Measurements from ENCODE around the gene S100A16. TPM values are rescaled to one million over a fixed set of nuclear protein-coding genes. Genes with fewer than 3 reads are reported as not detected.

The S100A16 gene
- polyA plus RNA-seq, 1 donor = 134 TPM

GRCh38 chr1:153651771-153652170 is 38.8 kb upstream of the S100A16 start:
- DNase-seq = no peak
- no peaks in the 10 kb centered on the region for H3K9me3 ChIP-seq (ENCODE audit: control insufficient read depth, low read depth, low read length)
- H3K4me1 ChIP-seq (ENCODE audit: control insufficient read depth, insufficient read depth, low read length) = peaks cover 16% of the 10 kb centered on the region
- no peak overlapping the region for H3K4me3 ChIP-seq (ENCODE audit: low read length)
- peaks cover 6% of the 10 kb centered on the region for H3K36me3 ChIP-seq (ENCODE audit: control insufficient read depth, insufficient read depth, low read length)
- H3K27me3 ChIP-seq (ENCODE audit: control insufficient read depth, insufficient read depth, low read length) = no peaks in the 10 kb centered on the region
- H3K27ac ChIP-seq (ENCODE audit: low read length) = no peak overlapping the region
- no CpG with 5 or more reads among the region's 1 CpG for WGBS (ENCODE audit: insufficient coverage, low lambda C conversion rate)

- Histone ChIP-seq H3K4me3 (ENCODE audit: low read length) (no peak overlapping the region), H3K4me1 (ENCODE audit: control insufficient read depth, insufficient read depth, low read length) (peaks cover 16% of the 10 kb centered on the region), H3K27me3 (ENCODE audit: control insufficient read depth, insufficient read depth, low read length) (no peaks in the 10 kb centered on the region), H3K36me3 (ENCODE audit: control insufficient read depth, insufficient read depth, low read length) (peaks cover 25% of the 10 kb centered on the region), H3K9me3 (ENCODE audit: control insufficient read depth, low read depth, low read length) (no peaks in the 10 kb centered on the region), H3K27ac (ENCODE audit: low read length) (no peak overlapping the region)
- no peak for DNase-seq
- no CpG with 5 or more reads among the region's 2 CpGs for WGBS (ENCODE audit: insufficient coverage, low lambda C conversion rate)
Observed at GRCh38 chr1:153649863-153650235, 36.9 kb upstream of the S100A16 start.

GRCh38 chr1:153649137-153649862 is 36.4 kb upstream of the S100A16 start:
- no peak overlapping the region for H3K27ac ChIP-seq (ENCODE audit: low read length)
- H3K36me3 ChIP-seq (ENCODE audit: control insufficient read depth, insufficient read depth, low read length) = peaks cover 29% of the 10 kb centered on the region
- no CpG with 5 or more reads among the region's 3 CpGs for WGBS (ENCODE audit: insufficient coverage, low lambda C conversion rate)
- H3K4me1 ChIP-seq (ENCODE audit: control insufficient read depth, insufficient read depth, low read length) = peaks cover 17% of the 10 kb centered on the region
- H3K27me3 ChIP-seq (ENCODE audit: control insufficient read depth, insufficient read depth, low read length) = no peaks in the 10 kb centered on the region
- no peak for DNase-seq
- H3K9me3 ChIP-seq (ENCODE audit: control insufficient read depth, low read depth, low read length) = no peaks in the 10 kb centered on the region
- no peak overlapping the region for H3K4me3 ChIP-seq (ENCODE audit: low read length)

- WGBS (ENCODE audit: insufficient coverage, low lambda C conversion rate) = no CpG with 5 or more reads among the region's 10 CpGs
- no peak for DNase-seq
- Histone ChIP-seq H3K9me3 (ENCODE audit: control insufficient read depth, low read depth, low read length) (no peaks in the 10 kb centered on the region), H3K4me1 (ENCODE audit: control insufficient read depth, insufficient read depth, low read length) (peaks cover 18% of the 10 kb centered on the region), H3K27ac (ENCODE audit: low read length) (no peak overlapping the region), H3K4me3 (ENCODE audit: low read length) (no peak overlapping the region), H3K36me3 (ENCODE audit: control insufficient read depth, insufficient read depth, low read length) (peaks cover 41% of the 10 kb centered on the region), H3K27me3 (ENCODE audit: control insufficient read depth, insufficient read depth, low read length) (no peaks in the 10 kb centered on the region)
Observed at GRCh38 chr1:153648000-153648643, 35.2 kb upstream of the S100A16 start.

GRCh38 chr1:153647346-153647714 is 34.4 kb upstream of the S100A16 start:
- Histone ChIP-seq H3K27ac (ENCODE audit: low read length) (no peak overlapping the region), H3K4me1 (ENCODE audit: control insufficient read depth, insufficient read depth, low read length) (peaks cover 16% of the 10 kb centered on the region), H3K4me3 (ENCODE audit: low read length) (no peak overlapping the region), H3K9me3 (ENCODE audit: control insufficient read depth, low read depth, low read length) (no peaks in the 10 kb centered on the region), H3K27me3 (ENCODE audit: control insufficient read depth, insufficient read depth, low read length) (no peaks in the 10 kb centered on the region), H3K36me3 (ENCODE audit: control insufficient read depth, insufficient read depth, low read length) (peaks cover 47% of the 10 kb centered on the region)
- no CpG with 5 or more reads among the region's 2 CpGs for WGBS (ENCODE audit: insufficient coverage, low lambda C conversion rate)
- no peak for DNase-seq

- no peak for DNase-seq
- WGBS (ENCODE audit: insufficient coverage, low lambda C conversion rate) = no CpG with 5 or more reads among the region's 5 CpGs
- peaks cover 16% of the 10 kb centered on the region for H3K4me1 ChIP-seq (ENCODE audit: control insufficient read depth, insufficient read depth, low read length)
Observed at GRCh38 chr1:153646672-153647345, 33.9 kb upstream of the S100A16 start.

GRCh38 chr1:153643816-153644215 is 30.9 kb upstream of the S100A16 start:
- no peak overlapping the region for H3K27ac ChIP-seq (ENCODE audit: low read length)
- DNase-seq = peak in 1 of 2 donors; percentile 43
- H3K4me3 ChIP-seq (ENCODE audit: low read length) = no peak overlapping the region
- H3K27me3 ChIP-seq (ENCODE audit: control insufficient read depth, insufficient read depth, low read length) = no peaks in the 10 kb centered on the region
- no peaks in the 10 kb centered on the region for H3K9me3 ChIP-seq (ENCODE audit: control insufficient read depth, low read depth, low read length)
- H3K36me3 ChIP-seq (ENCODE audit: control insufficient read depth, insufficient read depth, low read length) = peaks cover 83% of the 10 kb centered on the region
- H3K4me1 ChIP-seq (ENCODE audit: control insufficient read depth, insufficient read depth, low read length) = peaks cover 10% of the 10 kb centered on the region

More at GRCh38 chr1:153646672-153647345, 33.9 kb upstream of the S100A16 start:
- no peak overlapping the region for H3K4me3 ChIP-seq (ENCODE audit: low read length)
- no peak overlapping the region for H3K27ac ChIP-seq (ENCODE audit: low read length)
- peaks cover 53% of the 10 kb centered on the region for H3K36me3 ChIP-seq (ENCODE audit: control insufficient read depth, insufficient read depth, low read length)
- H3K27me3 ChIP-seq (ENCODE audit: control insufficient read depth, insufficient read depth, low read length) = no peaks in the 10 kb centered on the region
- no peaks in the 10 kb centered on the region for H3K9me3 ChIP-seq (ENCODE audit: control insufficient read depth, low read depth, low read length)

- H3K4me3 ChIP-seq (ENCODE audit: low read length) = no peak overlapping the region
- H3K4me1 ChIP-seq (ENCODE audit: control insufficient read depth, insufficient read depth, low read length) = peaks cover 10% of the 10 kb centered on the region
- no CpG with 5 or more reads among the region's 11 CpGs for WGBS (ENCODE audit: insufficient coverage, low lambda C conversion rate)
- no peaks in the 10 kb centered on the region for H3K27me3 ChIP-seq (ENCODE audit: control insufficient read depth, insufficient read depth, low read length)
- H3K36me3 ChIP-seq (ENCODE audit: control insufficient read depth, insufficient read depth, low read length) = peaks cover 89% of the 10 kb centered on the region
- no peak for DNase-seq
- no peak overlapping the region for H3K27ac ChIP-seq (ENCODE audit: low read length)
- H3K9me3 ChIP-seq (ENCODE audit: control insufficient read depth, low read depth, low read length) = no peaks in the 10 kb centered on the region
Observed at GRCh38 chr1:153643100-153643499, 30.2 kb upstream of the S100A16 start.

- H3K4me1 ChIP-seq (ENCODE audit: control insufficient read depth, insufficient read depth, low read length) = peaks cover 10% of the 10 kb centered on the region
- no peak for DNase-seq
- no peaks in the 10 kb centered on the region for H3K9me3 ChIP-seq (ENCODE audit: control insufficient read depth, low read depth, low read length)
- H3K27me3 ChIP-seq (ENCODE audit: control insufficient read depth, insufficient read depth, low read length) = no peaks in the 10 kb centered on the region
- no peak overlapping the region for H3K4me3 ChIP-seq (ENCODE audit: low read length)
- H3K36me3 ChIP-seq (ENCODE audit: control insufficient read depth, insufficient read depth, low read length) = peaks cover 95% of the 10 kb centered on the region
- no CpG with 5 or more reads among the region's 11 CpGs for WGBS (ENCODE audit: insufficient coverage, low lambda C conversion rate)
- no peak overlapping the region for H3K27ac ChIP-seq (ENCODE audit: low read length)
Observed at GRCh38 chr1:153642161-153642560, 29.2 kb upstream of the S100A16 start.

GRCh38 chr1:153640861-153641260 is 27.9 kb upstream of the S100A16 start:
- DNase-seq = no peak
- H3K9me3 ChIP-seq (ENCODE audit: control insufficient read depth, low read depth, low read length) = no peaks in the 10 kb centered on the region
- H3K4me3 ChIP-seq (ENCODE audit: low read length) = no peak overlapping the region
- peaks cover 11% of the 10 kb centered on the region for H3K4me1 ChIP-seq (ENCODE audit: control insufficient read depth, insufficient read depth, low read length)
- no peak overlapping the region for H3K27ac ChIP-seq (ENCODE audit: low read length)
- no peaks in the 10 kb centered on the region for H3K27me3 ChIP-seq (ENCODE audit: control insufficient read depth, insufficient read depth, low read length)
- H3K36me3 ChIP-seq (ENCODE audit: control insufficient read depth, insufficient read depth, low read length) = peaks cover 94% of the 10 kb centered on the region
- WGBS (ENCODE audit: insufficient coverage, low lambda C conversion rate) = 73% methylated on average over 2 of the region's 6 CpGs

Data from large intestine (tissue), 3 donors.